Fibroblast of lung (primary cell): ENCODE results near the gene ZNF716. TPM values are rescaled to one million over a fixed set of nuclear protein-coding genes. Genes with fewer than 3 reads are reported as not detected.
"Not testable (repeated sequence)": the region's sequence is repeated elsewhere in the genome, so short reads cannot be mapped to it uniquely, and the experiment has no call there.

Experiments used
- DNase-seq, 2 donors: peaks; one replicate each; pipeline versions ENCODE4 v3.0.0 to v3.0.0-alpha.2; 2010; ENCODE audit warnings: low read depth in 2 of 2
- H2AFZ ChIP-seq: 2 replicates; pipeline ENCODE4 v1.5.1; 2012; ENCODE audit warnings: low read length, control low read depth, inconsistent platforms
- H3K27ac ChIP-seq: 2 replicates; pipeline ENCODE4 v1.5.1; 2011; ENCODE audit warnings: low read length, control low read depth; ENCODE audit not compliant: insufficient read depth
- H3K27me3 ChIP-seq: 2 replicates; pipeline ENCODE4 v1.5.1; 2011; ENCODE audit warnings: mild to moderate bottlenecking, low read length; ENCODE audit not compliant: control insufficient read depth, insufficient read depth
- H3K36me3 ChIP-seq: 2 replicates; pipeline ENCODE4 v1.5.1; 2011; ENCODE audit warnings: low read length; ENCODE audit not compliant: control insufficient read depth, insufficient read depth
- H3K4me1 ChIP-seq: 2 replicates; pipeline ENCODE4 v1.5.1; 2011; ENCODE audit warnings: low read length; ENCODE audit not compliant: control insufficient read depth, insufficient read depth; ENCODE audit errors: extremely low read depth
- H3K4me2 ChIP-seq: 2 replicates; pipeline ENCODE4 v1.5.1; 2011; ENCODE audit warnings: low read length, control low read depth; ENCODE audit not compliant: insufficient read depth; ENCODE audit errors: extremely low read depth
- H3K4me3 ChIP-seq, 4 experiments: fragments of 200-600 bp in 1 of 4; sonication (generic) in 1 of 4; replicated peaks in 1 of 4; 2 replicates each; pipeline ENCODE4 v1.5.1; 2011 to 2016; ENCODE audit warnings: low read length in 4 of 4, low read depth in 3 of 4, mild to moderate bottlenecking in 3 of 4, control low read depth in 2 of 4, inconsistent platforms in 1 of 4, mixed read lengths in 1 of 4; ENCODE audit not compliant: insufficient read depth in 1 of 4; ENCODE audit errors: control extremely low read depth in 1 of 4
- H3K79me2 ChIP-seq: 2 replicates; pipeline ENCODE4 v1.5.1; 2012; ENCODE audit warnings: mild to moderate bottlenecking, low read length, inconsistent platforms; ENCODE audit not compliant: control insufficient read depth, insufficient read depth
- H3K9ac ChIP-seq: 2 replicates; pipeline ENCODE4 v1.5.1; 2011; ENCODE audit warnings: mild to moderate bottlenecking, low read length, control low read depth; ENCODE audit not compliant: insufficient read depth
- H3K9me3 ChIP-seq: 2 replicates; pipeline ENCODE4 v1.5.1; 2012; ENCODE audit warnings: low read depth, low read length; ENCODE audit not compliant: control insufficient read depth, insufficient read depth
- H4K20me1 ChIP-seq: 2 replicates; pipeline ENCODE4 v1.5.1; 2011; ENCODE audit warnings: low read length; ENCODE audit not compliant: control insufficient read depth, insufficient read depth; ENCODE audit errors: extremely low read depth
- CTCF ChIP-seq, 2 donors: IDR thresholded peaks in 1 of 2; conservative IDR thresholded peaks in 1 of 2; 1 replicate in 1 of 2; 2 replicates in 1 of 2; pipeline ENCODE4 v1.5.1; 2011 to 2012; ENCODE audit warnings: low read length in 2 of 2, control low read depth in 1 of 2, inconsistent platforms in 1 of 2, low read depth in 1 of 2, mild to moderate bottlenecking in 1 of 2
- EZH2 ChIP-seq: IDR thresholded peaks from 2 replicates; pipeline ENCODE4 v1.5.1; 2012; ENCODE audit warnings: low read length, control low read depth, mild to moderate bottlenecking; ENCODE audit errors: missing control alignments
- polyA minus RNA-seq: library from RNA; depleted of rRNA, polyadenylated mRNA; stranded (reverse); fragments of >200 nt; gene quantifications from 2 replicates; pipeline ENCODE4 v1.2.3, GENCODE V29; 2011; ENCODE audit warnings: low replicate concordance
- polyA plus RNA-seq, 2 donors: library from polyadenylated mRNA; depleted of rRNA in 1 of 2; stranded (reverse) in 1 of 2; unstranded in 1 of 2; fragments of >200 nt; gene quantifications; 2 replicates each; pipeline ENCODE4 v1.2.1, GENCODE V29; 2011 to 2012; ENCODE audit warnings: missing spikeins in 1 of 2
- total RNA-seq: library from RNA; depleted of rRNA; stranded (reverse); fragments of >200 nt; gene quantifications from 2 replicates; pipeline ENCODE4 v1.2.1, GENCODE V29; 2014

The ZNF716 gene
- total RNA-seq (not detected in 2 replicates), polyA plus RNA-seq (not detected in 2 replicates), polyA minus RNA-seq (not detected in 2 replicates)
- not detected in 2 replicates for polyA plus RNA-seq (2012)

DNA sequence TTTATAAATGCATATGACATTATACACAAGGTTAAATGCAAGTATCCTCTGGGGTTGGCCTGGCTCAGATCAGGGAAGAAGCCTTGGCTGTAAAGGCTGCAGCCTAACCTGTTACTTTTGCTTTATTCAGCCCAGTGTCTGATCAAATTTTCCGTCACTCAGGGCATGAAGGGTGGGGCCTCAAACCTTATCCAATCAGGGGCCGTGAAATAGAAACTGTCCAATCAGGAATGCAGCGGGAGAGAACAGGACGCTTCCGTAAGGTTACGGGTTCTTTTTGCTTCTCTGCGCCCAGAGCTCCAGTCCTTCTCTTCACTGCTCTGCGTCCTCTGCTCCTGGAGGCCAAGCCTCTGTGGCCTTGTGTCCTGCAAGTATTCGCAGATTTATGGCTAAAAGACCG, at the start of gene ZNF716:
ZNF716 (plus strand) TSS at position 274 of the 400 bp plus-strand sequence; CDS start at position 386, 112 bp downstream.
- DNase-seq: no peak
- Histone ChIP-seq H3K4me3 (no peak within 1 kb of the TSS), H3K4me2 (no peak within 1 kb of the TSS), H4K20me1 (no peaks in the 10 kb centered on the region), H3K4me1 (no peaks in the 10 kb centered on the region), H3K9ac (no peak within 1 kb of the TSS), H2AFZ (no peak within 1 kb of the TSS), H3K36me3 (no peaks in the 10 kb centered on the region), H3K27me3 (no peaks in the 10 kb centered on the region), H3K27ac (no peak within 1 kb of the TSS), H3K79me2 (no peaks in the 10 kb centered on the region), H3K9me3 (no peaks in the 10 kb centered on the region)
- no peak for TF ChIP-seq CTCF (conservative IDR thresholded peaks at IDR 0.05 in 1 of 2, IDR thresholded peaks at IDR 0.05 in 1 of 2; ENCODE audit: low read depth in 1 of 2, low read length in 2 of 2)

DNA sequence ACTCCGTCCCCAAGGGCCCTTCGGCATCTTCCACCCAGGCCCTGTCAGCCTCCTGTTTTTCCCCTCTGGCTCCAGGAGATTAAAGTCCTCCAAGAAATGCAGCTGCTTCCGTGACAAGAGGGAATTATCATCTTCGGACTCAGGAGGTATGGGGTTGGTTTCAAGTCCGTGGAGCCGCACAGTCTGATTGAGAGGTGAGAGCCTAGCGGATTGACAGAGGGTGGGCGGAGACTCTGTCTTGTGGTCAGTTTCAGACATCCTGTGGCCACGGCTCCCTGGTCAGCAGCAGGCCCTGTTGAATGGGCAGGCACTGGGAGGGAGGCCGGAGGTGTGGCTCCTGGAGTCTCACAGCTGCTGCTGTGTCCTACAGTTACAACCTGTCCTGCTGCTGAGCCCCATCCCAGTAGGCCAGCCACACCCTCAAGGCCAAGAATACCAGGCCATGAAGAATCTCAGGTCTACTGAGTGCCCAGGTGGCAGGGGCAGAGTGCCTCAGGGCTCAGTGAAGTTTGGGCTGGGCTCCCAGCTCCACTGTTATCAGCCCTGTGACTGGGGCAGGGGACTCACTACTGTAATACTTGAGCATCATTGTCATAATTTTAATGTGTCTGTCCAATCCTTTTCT, 49.3 kb upstream of the ZNF716 start:
- Histone ChIP-seq H3K27ac (no peak overlapping the region), H3K9ac (no peak overlapping the region), H3K4me3 (no peak overlapping the region), H3K4me1 (no peaks in the 10 kb centered on the region), H3K36me3 (no peaks in the 10 kb centered on the region), H3K27me3 (no peaks in the 10 kb centered on the region), H4K20me1 (no peaks in the 10 kb centered on the region), H2AFZ (no peak overlapping the region), H3K79me2 (no peaks in the 10 kb centered on the region), H3K4me2 (no peak overlapping the region), H3K9me3 (no peaks in the 10 kb centered on the region)
- DNase-seq: no peak
- TF ChIP-seq CTCF (conservative IDR thresholded peaks at IDR 0.05 in 1 of 2, IDR thresholded peaks at IDR 0.05 in 1 of 2; ENCODE audit: low read depth in 1 of 2, low read length in 2 of 2) (no peak), EZH2 (no peak)

DNA sequence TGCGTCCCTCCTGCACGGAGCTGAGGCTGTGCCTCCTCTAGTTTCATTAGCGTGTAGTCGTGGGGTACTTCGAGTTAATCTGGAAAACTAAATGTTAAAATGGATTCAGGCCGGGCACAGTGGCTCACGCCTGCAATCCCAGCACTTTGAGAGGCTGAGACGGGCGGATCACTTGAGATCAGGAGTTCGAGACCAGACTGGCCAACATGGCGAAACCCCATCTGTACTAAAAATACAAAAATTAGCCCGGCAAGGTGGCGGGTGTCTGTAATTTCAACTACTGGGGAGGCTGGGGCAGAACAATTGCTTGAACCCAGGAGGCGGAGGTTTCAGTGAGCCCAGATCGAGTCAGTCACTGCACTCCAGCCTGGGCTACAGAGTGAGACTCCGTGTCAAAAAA, 46.9 kb upstream of the ZNF716 start:
- not testable (repeated sequence) for H3K27me3 ChIP-seq, H3K9ac ChIP-seq, H3K79me2 ChIP-seq, H3K27ac ChIP-seq, DNase-seq, H3K4me1 ChIP-seq, H3K4me2 ChIP-seq, H3K36me3 ChIP-seq, H3K4me3 ChIP-seq, H2AFZ ChIP-seq, H4K20me1 ChIP-seq, H3K9me3 ChIP-seq
